VCaP (cell line): ENCODE measurements around the gene IL4.

Experiments
- H3K27ac ChIP-seq: fragments of 450-650 bp; 2 replicates; pipeline ENCODE4 v1.5.1; 2017
- TF ChIP-seq, protein P1 (sequence below): fragments of 450-650 bp; conservative IDR thresholded peaks from 2 replicates; pipeline ENCODE4 v1.5.1; 2017; ENCODE audit warnings: mild to moderate bottlenecking, moderate library complexity

Gene IL4

DNA sequence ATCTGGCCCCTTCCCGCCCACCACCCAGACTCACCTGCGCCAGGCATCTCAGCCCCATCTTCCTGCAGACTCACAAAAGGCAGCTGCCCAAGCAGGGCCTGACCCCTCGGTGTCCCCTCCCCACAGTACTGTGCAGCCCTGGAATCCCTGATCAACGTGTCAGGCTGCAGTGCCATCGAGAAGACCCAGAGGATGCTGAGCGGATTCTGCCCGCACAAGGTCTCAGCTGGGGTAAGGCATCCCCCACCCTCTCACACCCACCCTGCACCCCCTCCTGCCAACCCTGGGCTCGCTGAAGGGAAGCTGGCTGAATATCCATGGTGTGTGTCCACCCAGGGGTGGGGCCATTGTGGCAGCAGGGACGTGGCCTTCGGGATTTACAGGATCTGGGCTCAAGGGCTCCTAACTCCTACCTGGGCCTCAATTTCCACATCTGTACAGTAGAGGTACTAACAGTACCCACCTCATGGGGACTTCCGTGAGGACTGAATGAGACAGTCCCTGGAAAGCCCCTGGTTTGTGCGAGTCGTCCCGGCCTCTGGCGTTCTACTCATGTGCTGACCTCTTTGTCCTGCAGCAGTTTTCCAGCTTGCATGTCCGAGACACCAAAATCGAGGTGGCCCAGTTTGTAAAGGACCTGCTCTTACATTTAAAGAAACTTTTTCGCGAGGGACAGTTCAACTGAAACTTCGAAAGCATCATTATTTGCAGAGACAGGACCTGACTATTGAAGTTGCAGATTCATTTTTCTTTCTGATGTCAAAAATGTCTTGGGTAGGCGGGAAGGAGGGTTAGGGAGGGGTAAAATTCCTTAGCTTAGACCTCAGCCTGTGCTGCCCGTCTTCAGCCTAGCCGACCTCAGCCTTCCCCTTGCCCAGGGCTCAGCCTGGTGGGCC, 13.9 kb upstream of the IL4 start:
- no peak overlapping the region for H3K27ac ChIP-seq
- TF ChIP-seq, protein P1, sequence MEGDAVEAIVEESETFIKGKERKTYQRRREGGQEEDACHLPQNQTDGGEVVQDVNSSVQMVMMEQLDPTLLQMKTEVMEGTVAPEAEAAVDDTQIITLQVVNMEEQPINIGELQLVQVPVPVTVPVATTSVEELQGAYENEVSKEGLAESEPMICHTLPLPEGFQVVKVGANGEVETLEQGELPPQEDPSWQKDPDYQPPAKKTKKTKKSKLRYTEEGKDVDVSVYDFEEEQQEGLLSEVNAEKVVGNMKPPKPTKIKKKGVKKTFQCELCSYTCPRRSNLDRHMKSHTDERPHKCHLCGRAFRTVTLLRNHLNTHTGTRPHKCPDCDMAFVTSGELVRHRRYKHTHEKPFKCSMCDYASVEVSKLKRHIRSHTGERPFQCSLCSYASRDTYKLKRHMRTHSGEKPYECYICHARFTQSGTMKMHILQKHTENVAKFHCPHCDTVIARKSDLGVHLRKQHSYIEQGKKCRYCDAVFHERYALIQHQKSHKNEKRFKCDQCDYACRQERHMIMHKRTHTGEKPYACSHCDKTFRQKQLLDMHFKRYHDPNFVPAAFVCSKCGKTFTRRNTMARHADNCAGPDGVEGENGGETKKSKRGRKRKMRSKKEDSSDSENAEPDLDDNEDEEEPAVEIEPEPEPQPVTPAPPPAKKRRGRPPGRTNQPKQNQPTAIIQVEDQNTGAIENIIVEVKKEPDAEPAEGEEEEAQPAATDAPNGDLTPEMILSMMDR: no peak

DNA sequence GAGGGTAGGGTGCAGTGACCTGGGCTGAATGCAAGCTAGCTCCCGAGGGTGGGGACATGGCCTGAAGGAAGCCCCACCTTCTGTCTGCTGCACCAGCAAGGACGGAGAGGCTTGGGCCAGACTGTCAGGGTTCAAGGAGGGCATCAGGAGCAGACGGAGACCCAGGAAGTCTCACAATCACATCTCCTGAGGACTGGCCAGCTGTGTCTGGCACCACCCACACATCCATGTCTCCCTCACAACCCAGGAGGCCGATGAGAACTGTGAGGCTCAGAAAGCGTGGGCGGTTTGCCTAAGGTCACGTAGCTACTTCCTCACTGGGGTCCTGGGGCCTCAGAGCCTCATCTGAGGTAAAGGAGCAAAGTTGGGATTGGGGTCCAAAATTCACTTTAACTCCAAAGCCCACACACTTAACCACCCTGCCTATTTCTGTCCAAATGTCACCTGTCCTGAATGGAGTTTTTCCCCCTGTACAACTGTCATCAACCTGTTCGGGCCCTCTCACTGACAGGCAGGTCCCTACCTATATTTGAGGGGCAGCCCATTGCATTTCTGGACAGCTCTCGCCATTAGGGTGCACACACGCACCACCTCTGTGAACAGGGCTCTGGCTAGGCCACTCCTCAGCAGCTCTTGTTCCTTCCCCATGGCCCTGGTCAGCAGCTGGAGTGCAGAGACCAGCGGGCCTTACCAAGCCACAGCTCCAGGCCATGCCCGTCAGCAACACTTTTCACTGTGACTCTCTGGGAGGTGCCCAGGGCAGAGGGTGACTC, 12.4 kb upstream of the IL4 start:
- TF ChIP-seq, protein P1: no peak
- no peak overlapping the region for H3K27ac ChIP-seq

DNA sequence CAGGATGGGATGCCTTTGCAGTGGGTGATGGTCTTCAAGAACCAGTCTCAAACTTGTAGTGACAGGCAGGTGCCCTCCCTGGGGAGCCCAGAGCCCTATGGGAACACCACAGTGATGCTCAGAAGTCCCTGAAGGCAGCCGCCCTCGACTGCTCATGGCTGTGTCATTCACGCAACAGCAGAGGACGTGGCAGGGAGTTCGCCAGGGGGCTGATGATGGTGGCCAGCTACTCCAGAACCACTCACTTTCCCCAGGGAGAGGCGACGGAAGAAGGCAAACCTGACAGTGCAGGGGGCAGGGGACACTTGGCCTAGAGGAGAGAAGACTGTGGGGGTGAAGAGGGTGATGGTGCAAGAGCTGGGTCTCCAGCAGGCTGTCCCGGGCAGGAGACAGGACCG, 11.8 kb upstream of the IL4 start:
- TF ChIP-seq, protein P1: no peak
- no peak overlapping the region for H3K27ac ChIP-seq

DNA sequence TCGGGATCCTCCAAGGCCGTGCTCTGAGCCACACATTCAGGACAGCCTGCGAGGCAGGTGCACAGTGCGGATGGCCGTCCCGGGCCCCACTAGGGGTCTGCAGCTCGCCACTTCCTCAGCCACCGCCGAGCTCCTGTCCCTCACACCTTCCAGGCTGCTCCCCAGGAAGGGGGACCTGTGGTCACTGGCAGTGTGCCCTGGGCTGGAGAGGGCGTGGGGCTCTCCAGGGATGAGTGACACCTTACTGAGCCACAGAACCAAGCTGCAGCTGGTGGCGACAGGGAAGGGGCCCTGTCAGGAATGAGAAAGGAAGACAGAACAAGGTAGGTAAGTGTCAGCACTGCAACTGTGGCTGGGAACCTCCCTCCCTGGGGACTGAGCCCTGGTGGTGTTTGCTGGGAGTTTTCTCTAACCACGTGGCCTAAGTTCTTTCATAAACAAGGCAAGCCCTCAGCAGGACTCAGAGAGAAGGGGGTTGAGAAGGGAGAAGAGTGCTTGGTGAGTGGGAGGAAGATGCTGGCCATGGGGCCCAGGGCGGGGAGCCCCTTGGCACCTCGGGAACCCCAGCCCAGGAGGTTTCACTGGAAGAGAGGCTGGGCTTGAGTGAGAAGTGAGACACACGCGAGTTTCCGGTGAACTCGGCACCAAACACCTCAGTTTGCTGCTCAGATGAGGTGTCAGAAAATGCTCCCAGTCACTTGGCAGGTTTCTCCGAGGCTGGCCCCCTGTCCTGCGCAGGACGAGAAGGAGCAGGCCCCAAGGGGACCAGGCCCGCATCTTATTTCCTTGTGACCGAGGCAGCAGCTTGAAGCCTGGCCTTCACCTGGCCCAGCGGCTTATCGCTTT, 10.6 kb upstream of the IL4 start:
- H3K27ac ChIP-seq: no peak overlapping the region
- TF ChIP-seq, protein P1: no peak

DNA sequence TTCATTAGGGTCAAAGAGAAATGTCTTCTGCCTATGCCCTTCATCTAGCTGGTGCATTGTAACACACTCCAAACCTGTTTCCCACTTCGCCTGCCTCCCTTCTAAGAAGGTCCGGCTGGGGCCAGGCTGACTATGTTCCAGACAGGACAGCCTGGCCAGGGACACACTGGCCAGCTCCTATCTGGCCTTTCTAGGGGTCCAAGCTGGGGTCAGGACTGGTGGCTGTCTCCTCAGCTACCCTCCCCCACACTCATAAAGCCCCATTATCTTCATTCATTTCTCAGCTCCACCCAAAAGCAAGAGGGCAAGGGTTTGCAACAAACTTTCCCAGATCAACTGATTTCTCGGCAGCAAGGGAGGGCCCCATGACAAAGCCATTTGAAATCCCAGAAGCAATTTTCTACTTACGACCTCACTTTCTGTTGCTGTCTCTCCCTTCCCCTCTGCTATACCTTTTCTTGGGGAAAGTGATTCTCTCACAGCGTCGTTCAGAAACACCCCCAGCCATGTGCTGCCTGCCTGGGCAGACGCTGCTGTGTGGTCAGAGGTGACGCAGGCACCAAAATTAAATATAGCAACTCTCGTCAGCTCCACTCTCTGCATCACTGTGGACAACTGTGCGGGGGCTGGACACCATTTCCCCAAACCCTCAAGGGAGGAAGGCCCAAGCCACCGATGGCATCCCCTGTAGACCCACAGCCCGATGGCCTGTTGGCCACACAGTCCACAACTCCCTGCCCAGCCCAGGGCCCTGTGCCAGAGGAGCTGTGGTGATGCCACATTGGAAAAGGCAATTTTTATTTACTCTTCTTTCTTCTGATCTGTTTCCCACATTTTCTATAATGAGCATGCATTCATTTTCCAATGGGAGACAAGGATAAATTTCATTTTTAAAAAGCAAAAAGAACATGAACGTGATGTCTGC, 9.8 kb upstream of the IL4 start:
- no peak overlapping the region for H3K27ac ChIP-seq
- TF ChIP-seq, protein P1: no peak

DNA sequence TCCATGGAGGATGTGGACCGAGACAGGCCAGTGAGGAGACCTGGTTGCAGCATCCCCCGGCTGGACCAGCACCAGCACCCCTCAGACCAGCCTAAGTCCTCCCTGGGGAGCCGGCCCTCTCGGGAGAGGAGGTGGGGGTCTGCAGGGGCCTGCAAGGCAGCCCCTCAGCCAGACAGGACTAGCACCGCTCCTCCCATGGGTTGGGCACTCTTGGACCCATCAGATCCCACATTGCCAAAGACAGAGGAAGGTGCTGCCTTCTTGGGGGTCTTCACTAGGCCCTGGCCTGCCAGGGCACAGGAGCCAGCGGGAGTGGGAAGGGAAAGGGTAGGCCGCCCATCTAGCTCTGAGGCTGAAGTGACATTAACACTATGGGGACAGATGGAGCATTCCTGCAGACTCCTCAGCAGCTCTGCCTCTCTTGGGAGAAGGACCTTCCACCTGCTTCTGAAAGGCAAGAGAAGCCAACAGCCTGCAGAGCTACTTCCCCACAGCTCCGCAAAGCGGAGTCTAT, 9.0 kb upstream of the IL4 start:
- no peak overlapping the region for H3K27ac ChIP-seq
- TF ChIP-seq, protein P1: no peak
